Upper lobe of left lung (tissue), 6 donors: ENCODE measurements around the gene DUSP16. TPM values are rescaled to one million over a fixed set of nuclear protein-coding genes. Genes with fewer than 3 reads are reported as not detected.

Source experiments
- ATAC-seq, 2 donors: fragments of 200-7000 bp; cut with Tn5 transposase; one replicate each; pipeline ENCODE4 v1.9.1; 2022; ENCODE audit warnings: mild to moderate bottlenecking in 2 of 2, moderate library complexity in 2 of 2; ENCODE audit not compliant: low FRiP score in 2 of 2
- DNase-seq, 2 donors: peaks; one replicate each; pipeline ENCODE4 v3.0.0-alpha.2; 2019 to 2020
- H3K27ac ChIP-seq, 4 donors: fragments of 200-600 bp; sonication (generic); one replicate each; pipeline ENCODE4 v1.5.1; 2016 to 2019
- H3K27me3 ChIP-seq, 4 donors: fragments of 200-600 bp; sonication (generic); one replicate each; pipeline ENCODE4 v1.5.1; 2017 to 2019
- H3K36me3 ChIP-seq, 4 donors: fragments of 200-600 bp; sonication (generic); one replicate each; pipeline ENCODE4 v1.5.1; 2016 to 2019
- H3K4me1 ChIP-seq, 4 donors: fragments of 200-600 bp; sonication (generic); one replicate each; pipeline ENCODE4 v1.5.1; 2018 to 2019
- H3K4me3 ChIP-seq, 4 donors: fragments of 200-600 bp; sonication (generic); one replicate each; pipeline ENCODE4 v1.5.1; 2017 to 2019; ENCODE audit warnings: mild to moderate bottlenecking in 2 of 4, moderate library complexity in 1 of 4
- H3K9me3 ChIP-seq, 4 donors: fragments of 200-600 bp; sonication (generic); one replicate each; pipeline ENCODE4 v1.5.1; 2018 to 2019
- CTCF ChIP-seq, 6 experiments: fragments of 450-650 bp in 4 of 6; fragments of 200-600 bp in 2 of 6; sonication (generic) in 2 of 6; IDR thresholded peaks; one replicate each; pipeline ENCODE4 v1.5.1; 2016 to 2019; ENCODE audit warnings: antibody characterized with exemption in 6 of 6
- EP300 ChIP-seq, 4 donors: sonication (generic); formaldehyde crosslinking; IDR thresholded peaks; one replicate each; pipeline ENCODE4 v1.5.1; 2017; ENCODE audit warnings: antibody characterized with exemption in 4 of 4, control low read depth in 2 of 4
- POLR2A ChIP-seq, 4 donors: fragments of 450-650 bp; IDR thresholded peaks; one replicate each; pipeline ENCODE4 v1.5.1; 2016 to 2017; ENCODE audit warnings: antibody characterized with exemption in 4 of 4, mild to moderate bottlenecking in 2 of 4
- POLR2AphosphoS5 ChIP-seq, 2 donors: sonication (generic); formaldehyde crosslinking; IDR thresholded peaks; one replicate each; pipeline ENCODE4 v1.5.1; 2017; ENCODE audit warnings: antibody characterized with exemption in 2 of 2
- WGBS, 2 donors: methylation state at CpG; one replicate each; pipeline ENCODE4 v1.1.5; 2017 to 2018; 5-methylcytosine and 5-hydroxymethylcytosine counted together
- total RNA-seq, 6 donors: library from RNA; depleted of rRNA in 4 of 6; stranded (reverse); fragments of >200 nt in 4 of 6; gene quantifications; one replicate each; pipeline versions ENCODE4 v1.1.0 to v1.2.1, GENCODE V29; 2016 to 2021
- donor health status: DM: no; HTN: no; CAD: no; lungs with moderate emphysema.
- donor health status: DM: no; HTN: yes; CAD: no; lungs with severe emphysema.

The DUSP16 gene
- total RNA-seq, 6 donors from 2014 or later: 23.7 to 51.6 (median 41.7) TPM

GRCh38 chr12:12564911-12565310 is 2.2 kb upstream of the DUSP16 start:
- H3K4me3 ChIP-seq: no peak overlapping the region
- H3K36me3 ChIP-seq: no peaks in the 10 kb centered on the region
- DNase-seq (no peak), ATAC-seq (no peak)
- 76 to 77% methylated on average over 1 of the region's 1 CpG for WGBS, 2 donors
- H3K27ac ChIP-seq: no peak overlapping the region
- no peaks in the 10 kb centered on the region for H3K27me3 ChIP-seq
- peaks cover 15 to 19% (median 17%) of the 10 kb centered on the region in 4 donors for H3K4me1 ChIP-seq
- TF ChIP-seq EP300 (IDR thresholded peaks at IDR 0.05): no peak
- TF ChIP-seq POLR2A (IDR thresholded peaks at IDR 0.05): no peak
- TF ChIP-seq CTCF (IDR thresholded peaks at IDR 0.05): no peak
- TF ChIP-seq POLR2AphosphoS5 (IDR thresholded peaks at IDR 0.05): no peak
- H3K9me3 ChIP-seq: no peaks in the 10 kb centered on the region

GRCh38 chr12:12563290-12563928 is 746 bp upstream of the DUSP16 start:
- ATAC-seq (no peak), DNase-seq (no peak)
- TF ChIP-seq POLR2AphosphoS5 (IDR thresholded peaks at IDR 0.05): no peak
- TF ChIP-seq POLR2A (IDR thresholded peaks at IDR 0.05): peak in 1 of 4 donors; percentile 13
- Histone ChIP-seq H3K4me1 (peaks cover 15 to 32% (median 21%) of the 10 kb centered on the region in 4 donors), H3K36me3 (no peaks in the 10 kb centered on the region), H3K4me3 (peak overlapping the region in 3 of 4 donors; percentile 75 to 77 (median 77)), H3K27ac (peak overlapping the region; percentile 100), H3K9me3 (no peaks in the 10 kb centered on the region), H3K27me3 (no peaks in the 10 kb centered on the region)
- 45 to 50% methylated on average over 11 of the region's 11 CpGs for WGBS, 2 donors

- no peak for DNase-seq
- ATAC-seq: peak in 1 of 2 donors; percentile 9
- H3K4me3 ChIP-seq: peak overlapping the region; percentile 75 to 79 (median 77)
- H3K9me3 ChIP-seq: no peaks in the 10 kb centered on the region
- H3K27me3 ChIP-seq: no peaks in the 10 kb centered on the region
- H3K27ac ChIP-seq: peak overlapping the region; percentile 100
- no peak for TF ChIP-seq POLR2AphosphoS5 (IDR thresholded peaks at IDR 0.05)
- no peak for TF ChIP-seq EP300 (IDR thresholded peaks at IDR 0.05)
- TF ChIP-seq POLR2A (IDR thresholded peaks at IDR 0.05): no peak
- no peak for TF ChIP-seq CTCF (IDR thresholded peaks at IDR 0.05)
- peaks cover 15 to 33% (median 21%) of the 10 kb centered on the region in 4 donors for H3K4me1 ChIP-seq
- H3K36me3 ChIP-seq: no peaks in the 10 kb centered on the region
- WGBS, 2 donors: 0% methylated on average over 23 to 32 of the region's 45 CpGs
Measured at GRCh38 chr12:12562016-12562483, 613 bp downstream of the DUSP16 start.

- ATAC-seq: peak; percentile 56 to 68
- Histone ChIP-seq H3K36me3 (no peaks in the 10 kb centered on the region), H3K4me1 (peaks cover 15 to 33% (median 21%) of the 10 kb centered on the region in 4 donors), H3K27ac (peak overlapping the region; percentile 100), H3K4me3 (peak overlapping the region; percentile 75 to 79 (median 77)), H3K27me3 (no peaks in the 10 kb centered on the region), H3K9me3 (no peaks in the 10 kb centered on the region)
- TF ChIP-seq POLR2AphosphoS5 (IDR thresholded peaks at IDR 0.05): peak; percentile 21 to 23
- TF ChIP-seq POLR2A (IDR thresholded peaks at IDR 0.05): peak in 2 of 4 donors; percentile 55 to 86
- peak in 1 of 4 donors; percentile 39 for TF ChIP-seq EP300 (IDR thresholded peaks at IDR 0.05)
- TF ChIP-seq CTCF (IDR thresholded peaks at IDR 0.05): peak in 3 of 6 experiments; percentile 28 to 46 (median 39)
- WGBS, 2 donors: 0 to 1% methylated on average over 11 to 27 of the region's 60 CpGs
- peak; percentile 77 to 93 for DNase-seq
Measured at GRCh38 chr12:12561371-12562015, 1.2 kb downstream of the DUSP16 start.

GRCh38 chr12:12560587-12561370 is 1.9 kb downstream of the DUSP16 start:
- H3K4me1 ChIP-seq: peaks cover 15 to 37% (median 21%) of the 10 kb centered on the region in 4 donors
- 16 to 23% methylated on average over 9 of the region's 9 CpGs for WGBS, 2 donors
- peak; percentile 70 to 86 for ATAC-seq
- peak in 1 of 2 donors; percentile 72 for DNase-seq
- peak overlapping the region; percentile 100 for H3K27ac ChIP-seq
- no peaks in the 10 kb centered on the region for H3K36me3 ChIP-seq
- peak overlapping the region; percentile 75 to 79 (median 77) for H3K4me3 ChIP-seq
- no peaks in the 10 kb centered on the region for H3K9me3 ChIP-seq
- TF ChIP-seq POLR2AphosphoS5 (IDR thresholded peaks at IDR 0.05): peak; percentile 45 to 75
- peak in 2 of 4 donors; percentile 76 to 82 for TF ChIP-seq POLR2A (IDR thresholded peaks at IDR 0.05)
- TF ChIP-seq EP300 (IDR thresholded peaks at IDR 0.05): peak in 1 of 4 donors; percentile 62
- no peak for TF ChIP-seq CTCF (IDR thresholded peaks at IDR 0.05)
- H3K27me3 ChIP-seq: no peaks in the 10 kb centered on the region
